Neural crest cell (in vitro differentiated cells): ENCODE measurements around the gene REPS2. TPM values are rescaled to one million over a fixed set of nuclear protein-coding genes. Genes with fewer than 3 reads are reported as not detected.
A peak's percentile ranks its signal among the peaks of the same experiment; 100 is the strongest.
"Not testable (repeated sequence)": the region's sequence is repeated elsewhere in the genome, so short reads cannot be mapped to it uniquely, and the experiment has no call there.

Experiments used
- DNase-seq: peaks from one replicate; pipeline ENCODE4 v3.0.0; 2021; ENCODE audit warnings: low read depth, mixed read lengths, low spot score
- H3K27ac Mint-ChIP-seq: one replicate; pipeline ENCODE4 v1.8.0; 2021; ENCODE audit warnings: mild to moderate bottlenecking, mixed read lengths; ENCODE audit not compliant: unreplicated experiment
- H3K27me3 Mint-ChIP-seq: 2 replicates; pipeline ENCODE4 v1.8.0; 2021; ENCODE audit warnings: low read depth, mild to moderate bottlenecking, mixed read lengths
- H3K36me3 Mint-ChIP-seq: 2 replicates; pipeline ENCODE4 v1.8.0; 2021; ENCODE audit warnings: low read depth, mild to moderate bottlenecking, mixed read lengths
- H3K4me1 Mint-ChIP-seq: 2 replicates; pipeline ENCODE4 v1.8.0; 2021; ENCODE audit warnings: mixed read lengths
- H3K4me3 Mint-ChIP-seq: one replicate; pipeline ENCODE4 v1.8.0; 2021; ENCODE audit warnings: mild to moderate bottlenecking, mixed read lengths
- H3K9me3 Mint-ChIP-seq: 2 replicates; pipeline ENCODE4 v1.8.0; 2021; ENCODE audit warnings: mixed read lengths
- total RNA-seq: library from RNA; stranded (reverse); gene quantifications from 2 replicates; pipeline ENCODE4 v1.2.1, GENCODE V29; 2021
- TF ChIP-seq, protein P1 (sequence below): fragments of 200-600 bp; sonication (generic); conservative IDR thresholded peaks from 2 replicates; pipeline ENCODE4 v1.5.0; 2021; ENCODE audit warnings: antibody characterized with exemption, mild to moderate bottlenecking

REPS2 gene
- total RNA-seq, 1 donor from 2014 or later: 0.58 TPM

DNA sequence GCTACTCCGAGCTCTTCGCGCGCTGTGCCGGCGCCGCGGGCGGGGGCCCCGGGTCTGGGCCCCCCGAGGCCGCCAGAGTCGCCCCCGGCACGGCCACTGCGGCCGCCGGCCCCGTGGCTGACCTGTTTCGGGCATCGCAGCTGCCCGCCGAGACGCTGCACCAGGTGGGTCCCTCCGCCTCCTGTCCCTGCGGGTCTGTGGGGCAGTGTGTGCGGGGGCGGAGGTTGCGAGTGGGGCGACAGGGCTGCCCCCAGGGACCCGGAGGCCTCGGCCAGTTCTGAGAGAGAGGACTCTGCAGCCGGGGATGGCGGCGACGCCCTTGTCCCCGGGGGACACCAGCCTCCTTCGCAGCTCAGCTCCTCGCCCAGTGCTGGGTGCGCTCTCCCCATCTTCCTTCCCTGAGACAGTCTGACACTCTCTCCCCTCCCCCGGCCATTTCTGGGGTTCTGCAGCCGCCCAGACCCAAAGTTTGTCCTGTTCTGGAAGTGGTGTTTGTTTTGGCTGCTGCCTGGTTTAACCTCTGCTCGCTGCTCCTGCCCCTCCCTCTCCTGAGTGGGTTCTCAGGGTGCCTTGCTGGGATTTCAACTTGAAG is 609 bp downstream of the REPS2 start:
- no peak for DNase-seq
- TF ChIP-seq, protein P1, sequence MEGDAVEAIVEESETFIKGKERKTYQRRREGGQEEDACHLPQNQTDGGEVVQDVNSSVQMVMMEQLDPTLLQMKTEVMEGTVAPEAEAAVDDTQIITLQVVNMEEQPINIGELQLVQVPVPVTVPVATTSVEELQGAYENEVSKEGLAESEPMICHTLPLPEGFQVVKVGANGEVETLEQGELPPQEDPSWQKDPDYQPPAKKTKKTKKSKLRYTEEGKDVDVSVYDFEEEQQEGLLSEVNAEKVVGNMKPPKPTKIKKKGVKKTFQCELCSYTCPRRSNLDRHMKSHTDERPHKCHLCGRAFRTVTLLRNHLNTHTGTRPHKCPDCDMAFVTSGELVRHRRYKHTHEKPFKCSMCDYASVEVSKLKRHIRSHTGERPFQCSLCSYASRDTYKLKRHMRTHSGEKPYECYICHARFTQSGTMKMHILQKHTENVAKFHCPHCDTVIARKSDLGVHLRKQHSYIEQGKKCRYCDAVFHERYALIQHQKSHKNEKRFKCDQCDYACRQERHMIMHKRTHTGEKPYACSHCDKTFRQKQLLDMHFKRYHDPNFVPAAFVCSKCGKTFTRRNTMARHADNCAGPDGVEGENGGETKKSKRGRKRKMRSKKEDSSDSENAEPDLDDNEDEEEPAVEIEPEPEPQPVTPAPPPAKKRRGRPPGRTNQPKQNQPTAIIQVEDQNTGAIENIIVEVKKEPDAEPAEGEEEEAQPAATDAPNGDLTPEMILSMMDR: no peak

DNA sequence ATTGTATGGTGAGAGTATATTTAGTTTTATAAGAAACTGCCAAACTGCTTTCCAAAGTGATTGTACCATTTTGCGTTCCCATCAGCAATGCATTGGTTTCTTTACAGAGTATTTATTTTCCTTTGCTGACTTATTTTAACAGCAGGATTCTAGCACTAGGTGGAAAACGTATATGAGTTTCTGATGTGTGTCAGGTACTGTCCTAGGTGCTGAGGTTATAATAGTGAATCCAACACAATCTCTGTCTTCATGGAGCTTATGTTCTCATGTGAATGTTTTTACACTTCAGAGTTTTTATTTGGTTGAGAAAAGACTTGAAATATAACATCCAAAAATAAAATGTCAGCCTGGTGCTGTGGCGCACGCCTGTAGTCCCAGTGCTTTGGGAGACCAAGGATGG is 4.0 kb downstream of the REPS2 start:
- Mint-ChIP-seq H3K4me1 (peaks cover 7% of the 10 kb centered on the region), H3K27me3 (peaks cover 62% of the 10 kb centered on the region), H3K4me3 (peak overlapping the region; percentile 2), H3K36me3 (no peaks in the 10 kb centered on the region), H3K27ac (no peak overlapping the region), H3K9me3 (no peaks in the 10 kb centered on the region)
- DNase-seq: no peak
- TF ChIP-seq, protein P1: no peak

More for the DNA sequence above, 609 bp downstream of the REPS2 start:
- H3K27me3 Mint-ChIP-seq: peaks cover 77% of the 10 kb centered on the region
- no peak overlapping the region for H3K27ac Mint-ChIP-seq
- no peaks in the 10 kb centered on the region for H3K9me3 Mint-ChIP-seq
- H3K36me3 Mint-ChIP-seq: no peaks in the 10 kb centered on the region
- H3K4me3 Mint-ChIP-seq: peak overlapping the region; percentile 93
- peaks cover 3% of the 10 kb centered on the region for H3K4me1 Mint-ChIP-seq

DNA sequence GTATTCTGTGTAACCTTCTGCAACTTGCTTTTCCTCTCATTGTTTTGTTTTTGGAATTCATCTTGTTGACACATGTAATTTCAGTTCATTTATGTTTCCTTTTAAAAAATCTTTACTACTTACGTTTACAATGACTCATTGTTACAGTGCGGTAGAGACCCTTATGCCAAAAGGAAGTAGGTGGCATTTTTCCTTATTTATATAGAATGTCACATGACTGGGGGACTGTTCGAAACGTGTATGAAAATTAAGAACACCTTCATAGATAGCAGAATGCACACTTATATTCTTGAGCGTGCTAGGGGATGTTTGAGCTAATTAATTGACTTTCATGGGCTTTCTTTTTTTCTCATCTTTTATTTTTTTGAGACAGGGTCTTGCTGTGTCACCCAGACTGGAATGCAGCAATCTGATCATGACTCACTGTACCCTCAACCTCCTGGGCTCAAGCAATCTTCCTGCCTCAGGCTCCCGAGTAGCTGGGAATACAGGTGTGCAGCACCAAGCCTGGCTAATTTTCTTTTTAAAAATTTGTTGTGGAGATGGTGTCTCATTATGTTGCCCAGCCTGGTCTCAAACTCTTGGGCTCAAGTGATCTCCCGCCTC is 7.3 kb downstream of the REPS2 start:
- no peak for DNase-seq
- TF ChIP-seq, protein P1: no peak
- peaks cover 42% of the 10 kb centered on the region for H3K27me3 Mint-ChIP-seq
- H3K4me1 Mint-ChIP-seq: peaks cover 19% of the 10 kb centered on the region
- H3K4me3 Mint-ChIP-seq: no peak overlapping the region
- H3K9me3 Mint-ChIP-seq: no peaks in the 10 kb centered on the region
- H3K27ac Mint-ChIP-seq: no peak overlapping the region
- no peaks in the 10 kb centered on the region for H3K36me3 Mint-ChIP-seq

DNA sequence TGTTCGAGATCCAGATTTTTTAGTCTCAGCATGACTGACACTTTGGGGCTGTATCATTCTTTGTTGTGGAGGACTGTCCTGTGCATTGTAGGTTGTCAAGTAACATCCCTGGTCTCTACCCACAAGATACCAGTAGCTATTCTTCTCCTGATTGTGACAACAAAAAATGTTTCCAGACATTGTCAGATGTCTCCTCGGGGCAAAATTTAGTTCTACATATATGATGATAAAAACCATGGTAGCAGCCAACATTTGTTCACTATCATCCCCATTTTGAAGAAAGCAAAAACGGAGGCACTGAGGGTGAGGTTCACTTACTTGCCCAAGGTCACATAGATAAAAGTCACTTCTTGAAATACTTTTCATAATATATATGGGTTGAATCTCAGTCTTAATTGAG is 11.3 kb downstream of the REPS2 start:
- no peak for DNase-seq
- Mint-ChIP-seq H3K27ac (no peak overlapping the region), H3K4me3 (no peak overlapping the region), H3K9me3 (no peaks in the 10 kb centered on the region), H3K4me1 (peaks cover 19% of the 10 kb centered on the region), H3K27me3 (peaks cover 31% of the 10 kb centered on the region), H3K36me3 (no peaks in the 10 kb centered on the region)
- TF ChIP-seq, protein P1: no peak

DNA sequence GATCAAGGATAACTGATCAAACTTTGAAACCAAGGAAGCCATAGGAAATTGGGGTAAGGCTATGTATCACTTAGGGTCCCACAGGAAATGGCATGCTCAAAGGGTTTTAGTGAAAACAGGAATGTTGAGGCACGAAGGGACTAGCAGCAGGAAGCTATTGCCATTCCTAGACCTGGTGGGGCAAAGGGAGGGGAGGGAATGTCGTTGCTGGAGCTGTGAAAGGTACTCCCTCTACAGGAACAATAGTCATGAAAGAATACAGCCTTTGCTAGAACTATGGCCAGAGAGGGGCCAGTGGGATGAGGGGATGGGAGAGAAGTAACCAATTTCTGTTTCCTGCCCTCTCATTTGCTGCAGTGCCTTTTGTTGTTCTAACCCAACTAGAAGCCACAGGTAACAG is 11.9 kb downstream of the REPS2 start:
- Mint-ChIP-seq H3K36me3 (no peaks in the 10 kb centered on the region), H3K27me3 (peaks cover 29% of the 10 kb centered on the region), H3K4me3 (no peak overlapping the region), H3K27ac (no peak overlapping the region), H3K4me1 (peaks cover 19% of the 10 kb centered on the region), H3K9me3 (no peaks in the 10 kb centered on the region)
- TF ChIP-seq, protein P1: no peak
- no peak for DNase-seq

DNA sequence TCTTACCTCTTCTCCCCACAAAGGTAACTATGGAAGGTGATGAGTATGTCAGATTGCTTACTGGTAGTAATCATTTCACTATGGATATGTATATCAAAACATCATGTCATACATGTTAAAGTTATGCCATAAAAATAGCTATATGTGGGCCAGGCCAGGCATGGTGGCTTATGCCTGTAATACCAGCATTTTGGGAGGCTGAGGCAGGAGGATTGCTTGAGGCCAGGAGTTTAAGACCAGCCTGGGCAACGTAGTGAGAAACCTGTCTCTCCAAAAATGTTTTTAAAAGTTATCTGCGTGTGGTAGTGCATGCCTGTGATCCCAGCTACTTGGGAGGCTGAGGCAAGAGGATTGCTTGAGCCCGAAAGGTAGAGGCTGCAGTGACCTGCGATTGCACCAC is 16.2 kb downstream of the REPS2 start:
- not testable (repeated sequence) for H3K9me3 Mint-ChIP-seq

More for the DNA sequence above, 16.2 kb downstream of the REPS2 start:
- H3K36me3 Mint-ChIP-seq, H3K27ac Mint-ChIP-seq, DNase-seq, H3K4me1 Mint-ChIP-seq, H3K4me3 Mint-ChIP-seq: not testable (repeated sequence)
- H3K27me3 Mint-ChIP-seq: peaks cover 23% of the 10 kb centered on the region
